PFSK-1 (cell line): ENCODE data around the gene ECEL1.

ENCODE experiments used
- FOXP2 ChIP-seq: optimal IDR thresholded peaks from 2 replicates; pipeline ENCODE3; 2011; ENCODE audit warnings: borderline replicate concordance, control low read depth, inconsistent platforms; ENCODE audit not compliant: insufficient read depth; ENCODE audit errors: extremely low read length, extremely low read depth
- POLR2AphosphoS5 ChIP-seq: IDR thresholded peaks from 2 replicates; pipeline ENCODE4 v1.6.1; 2012; ENCODE audit warnings: low read depth, mild to moderate bottlenecking, control low read depth, low read length, moderate library complexity
- REST ChIP-seq, 2 experiments: IDR thresholded peaks; 2 replicates each; pipeline versions ENCODE4 v1.6.1 to v1.8.0; 2011 to 2012; ENCODE audit warnings: low read depth in 2 of 2, low read length in 2 of 2, control low read depth in 1 of 2, inconsistent platforms in 1 of 2, mild to moderate bottlenecking in 1 of 2, moderate library complexity in 1 of 2; ENCODE audit not compliant: insufficient read depth in 1 of 2
- SIN3A ChIP-seq: IDR thresholded peaks from 2 replicates; pipeline ENCODE4 v1.6.1; 2012; ENCODE audit warnings: mild to moderate bottlenecking, low read length, moderate library complexity, borderline replicate concordance; ENCODE audit not compliant: insufficient read depth
- TAF1 ChIP-seq: IDR thresholded peaks from 2 replicates; pipeline ENCODE4 v1.6.1; 2012; ENCODE audit warnings: low read length, control low read depth, borderline replicate concordance; ENCODE audit not compliant: insufficient read depth

ECEL1 gene

GRCh38 chr2:232511336-232511890 lies 23.8 kb upstream of the ECEL1 start:
- TF ChIP-seq POLR2AphosphoS5 (no peak), FOXP2 (no peak), SIN3A (no peak), TAF1 (no peak), REST (IDR thresholded peaks at IDR 0.05; ENCODE audit: insufficient read depth in 1 of 2, low read depth in 2 of 2, low read length in 2 of 2) (no peak)

GRCh38 chr2:232508251-232508650 lies 20.6 kb upstream of the ECEL1 start:
- no peak for TF ChIP-seq SIN3A

- no peak for TF ChIP-seq SIN3A
- TF ChIP-seq TAF1, result no peak
- no peak for TF ChIP-seq POLR2AphosphoS5
- TF ChIP-seq FOXP2, result no peak
- TF ChIP-seq REST (IDR thresholded peaks at IDR 0.05; ENCODE audit: insufficient read depth in 1 of 2, low read depth in 2 of 2, low read length in 2 of 2), result no peak
Observed at GRCh38 chr2:232506709-232507108, 19.1 kb upstream of the ECEL1 start.

- TF ChIP-seq POLR2AphosphoS5 (no peak), SIN3A (no peak), TAF1 (no peak), REST (IDR thresholded peaks at IDR 0.05; ENCODE audit: insufficient read depth in 1 of 2, low read depth in 2 of 2, low read length in 2 of 2) (no peak), FOXP2 (no peak)
Observed at GRCh38 chr2:232505856-232506255, 18.2 kb upstream of the ECEL1 start.

GRCh38 chr2:232504438-232504837 lies 16.8 kb upstream of the ECEL1 start:
- TF ChIP-seq SIN3A (no peak), REST (IDR thresholded peaks at IDR 0.05; ENCODE audit: insufficient read depth in 1 of 2, low read depth in 2 of 2, low read length in 2 of 2) (no peak), FOXP2 (no peak), POLR2AphosphoS5 (no peak), TAF1 (no peak)
